ENCODE data around the gene LRRC27.

Gene LRRC27

DNA sequence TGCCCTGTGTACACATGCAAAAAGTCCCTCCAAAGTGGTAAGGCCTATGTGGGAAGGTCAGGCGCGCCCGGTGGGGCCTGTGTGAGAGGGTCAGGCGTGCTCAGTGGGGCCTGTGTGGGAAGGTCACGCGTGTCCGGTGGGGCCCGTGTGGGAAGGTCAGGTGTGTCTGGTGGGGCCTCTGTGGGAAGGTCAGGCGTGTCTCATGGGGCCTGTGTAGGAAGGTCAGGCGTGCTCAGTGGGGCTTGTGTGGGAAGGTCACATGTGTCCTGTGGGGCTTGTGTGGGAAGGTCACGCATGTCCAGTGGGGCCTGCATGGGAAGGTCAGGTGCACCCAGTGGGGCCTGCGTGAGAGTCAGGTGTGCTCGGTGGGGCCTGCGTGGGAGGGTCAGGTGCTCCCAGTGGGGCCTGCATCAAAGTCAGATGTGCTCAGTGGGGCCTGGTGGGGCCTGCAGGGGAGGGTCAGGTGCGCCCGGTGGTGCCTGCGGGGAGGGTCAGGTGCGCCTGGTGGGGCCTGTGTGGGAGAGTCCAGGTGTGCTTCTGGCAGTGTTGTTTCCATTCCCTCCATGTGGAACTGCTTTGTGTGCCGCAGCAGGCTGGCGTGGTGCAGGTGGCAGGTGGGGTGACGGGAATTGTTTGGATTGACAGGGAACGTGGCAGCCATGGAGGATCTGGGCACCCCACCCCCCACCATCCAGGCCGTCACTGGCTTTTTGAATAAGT, 15.4 kb downstream of the LRRC27 start:
- no peak overlapping the region for H3K4me3 ChIP-seq (replicated peaks; ENCODE audit: low read depth, low read length)
- DNase-seq (ENCODE audit: extremely low read depth, low read depth): no peak
- TF ChIP-seq, protein P1, sequence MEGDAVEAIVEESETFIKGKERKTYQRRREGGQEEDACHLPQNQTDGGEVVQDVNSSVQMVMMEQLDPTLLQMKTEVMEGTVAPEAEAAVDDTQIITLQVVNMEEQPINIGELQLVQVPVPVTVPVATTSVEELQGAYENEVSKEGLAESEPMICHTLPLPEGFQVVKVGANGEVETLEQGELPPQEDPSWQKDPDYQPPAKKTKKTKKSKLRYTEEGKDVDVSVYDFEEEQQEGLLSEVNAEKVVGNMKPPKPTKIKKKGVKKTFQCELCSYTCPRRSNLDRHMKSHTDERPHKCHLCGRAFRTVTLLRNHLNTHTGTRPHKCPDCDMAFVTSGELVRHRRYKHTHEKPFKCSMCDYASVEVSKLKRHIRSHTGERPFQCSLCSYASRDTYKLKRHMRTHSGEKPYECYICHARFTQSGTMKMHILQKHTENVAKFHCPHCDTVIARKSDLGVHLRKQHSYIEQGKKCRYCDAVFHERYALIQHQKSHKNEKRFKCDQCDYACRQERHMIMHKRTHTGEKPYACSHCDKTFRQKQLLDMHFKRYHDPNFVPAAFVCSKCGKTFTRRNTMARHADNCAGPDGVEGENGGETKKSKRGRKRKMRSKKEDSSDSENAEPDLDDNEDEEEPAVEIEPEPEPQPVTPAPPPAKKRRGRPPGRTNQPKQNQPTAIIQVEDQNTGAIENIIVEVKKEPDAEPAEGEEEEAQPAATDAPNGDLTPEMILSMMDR (IDR thresholded peaks at IDR 0.05; ENCODE audit: low read depth, low read length, missing control alignments): no peak

DNA sequence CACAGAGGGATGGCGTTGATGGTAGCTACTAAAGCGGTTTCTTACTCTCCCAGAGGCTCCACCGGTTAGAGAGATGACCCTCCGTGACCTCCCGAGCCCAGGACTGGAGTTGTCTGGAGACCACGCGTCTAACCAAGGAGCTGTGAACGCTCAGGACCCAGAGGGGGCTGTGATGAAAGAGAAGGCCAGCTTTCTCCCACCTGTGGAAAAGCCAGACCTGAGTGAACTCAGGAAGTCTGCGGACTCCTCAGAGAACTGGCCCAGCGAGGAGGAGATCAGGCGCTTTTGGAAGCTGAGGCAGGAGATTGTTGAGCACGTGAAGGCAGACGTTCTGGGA, 15.9 kb downstream of the LRRC27 start:
- TF ChIP-seq, protein P1 (IDR thresholded peaks at IDR 0.05; ENCODE audit: low read depth, low read length, missing control alignments): no peak
- no peak overlapping the region for H3K4me3 ChIP-seq (replicated peaks; ENCODE audit: low read depth, low read length)
- no peak for DNase-seq (ENCODE audit: extremely low read depth, low read depth)

DNA sequence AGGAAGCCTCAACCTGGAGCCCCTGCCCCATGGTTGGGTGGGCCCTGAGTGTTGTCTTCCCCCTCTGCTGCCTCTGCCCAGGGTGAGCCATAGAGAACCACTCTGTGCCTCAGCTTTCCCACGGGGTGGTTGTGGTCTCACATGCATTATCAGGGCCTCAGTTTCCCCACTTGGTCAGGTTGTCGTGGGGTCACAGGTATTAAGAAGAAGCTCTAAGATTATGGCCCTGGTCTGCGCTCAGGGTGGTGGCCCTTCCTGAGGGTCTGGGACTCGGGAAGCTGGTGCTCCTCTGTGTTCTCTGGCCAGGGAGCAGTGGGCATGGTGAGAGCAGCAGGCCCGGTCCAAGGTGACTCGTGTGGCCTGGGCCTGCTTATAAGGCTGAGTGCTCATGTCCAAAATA, 17.8 kb downstream of the LRRC27 start:
- no peak for DNase-seq (ENCODE audit: extremely low read depth, low read depth)
- TF ChIP-seq, protein P1 (IDR thresholded peaks at IDR 0.05; ENCODE audit: low read depth, low read length, missing control alignments): no peak
- H3K4me3 ChIP-seq (replicated peaks; ENCODE audit: low read depth, low read length): no peak overlapping the region

DNA sequence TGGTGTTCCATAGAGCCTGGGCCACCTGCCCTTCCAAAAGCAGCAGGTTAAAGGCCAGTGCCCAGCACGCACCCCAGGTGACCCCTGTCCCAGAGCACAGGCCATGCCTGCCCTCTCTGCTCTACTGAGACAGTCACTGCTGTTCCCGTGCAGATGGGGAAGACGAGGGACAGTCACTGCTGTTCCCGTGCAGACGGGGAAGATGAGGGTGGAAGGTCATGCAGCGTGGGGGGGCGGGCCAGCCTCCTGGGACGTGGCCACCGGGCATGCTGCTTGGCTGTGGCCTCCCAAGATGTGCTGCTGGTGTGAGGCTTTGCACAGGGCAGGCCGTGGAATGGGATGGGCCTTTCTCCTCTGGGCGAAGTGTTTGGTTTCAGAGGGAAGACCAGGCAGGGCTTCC, 18.4 kb downstream of the LRRC27 start:
- DNase-seq (ENCODE audit: extremely low read depth, low read depth): no peak
- TF ChIP-seq, protein P1 (IDR thresholded peaks at IDR 0.05; ENCODE audit: low read depth, low read length, missing control alignments): no peak
- H3K4me3 ChIP-seq (replicated peaks; ENCODE audit: low read depth, low read length): no peak overlapping the region

DNA sequence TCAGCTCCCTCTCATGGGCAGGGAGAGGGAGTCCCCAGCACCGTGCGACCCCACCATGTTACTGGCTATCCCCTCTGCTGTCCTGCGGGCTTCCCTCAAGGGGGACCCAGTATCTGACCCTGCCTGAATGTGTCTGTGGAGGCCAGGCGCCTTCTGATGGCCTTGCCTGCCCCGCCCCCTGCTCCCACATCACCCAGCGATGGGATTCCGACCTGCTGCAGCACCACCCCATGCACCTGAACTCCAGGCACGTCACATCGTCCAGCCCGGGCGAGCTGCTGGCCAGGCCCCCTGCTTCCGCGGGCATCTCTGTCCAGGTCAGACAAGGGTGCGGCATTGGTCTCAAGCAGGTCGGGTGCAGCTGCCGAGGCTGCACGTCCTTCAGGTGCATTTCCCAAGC, 19.0 kb downstream of the LRRC27 start:
- DNase-seq (ENCODE audit: extremely low read depth, low read depth): no peak
- no peak overlapping the region for H3K4me3 ChIP-seq (replicated peaks; ENCODE audit: low read depth, low read length)
- TF ChIP-seq, protein P1 (IDR thresholded peaks at IDR 0.05; ENCODE audit: low read depth, low read length, missing control alignments): no peak

DNA sequence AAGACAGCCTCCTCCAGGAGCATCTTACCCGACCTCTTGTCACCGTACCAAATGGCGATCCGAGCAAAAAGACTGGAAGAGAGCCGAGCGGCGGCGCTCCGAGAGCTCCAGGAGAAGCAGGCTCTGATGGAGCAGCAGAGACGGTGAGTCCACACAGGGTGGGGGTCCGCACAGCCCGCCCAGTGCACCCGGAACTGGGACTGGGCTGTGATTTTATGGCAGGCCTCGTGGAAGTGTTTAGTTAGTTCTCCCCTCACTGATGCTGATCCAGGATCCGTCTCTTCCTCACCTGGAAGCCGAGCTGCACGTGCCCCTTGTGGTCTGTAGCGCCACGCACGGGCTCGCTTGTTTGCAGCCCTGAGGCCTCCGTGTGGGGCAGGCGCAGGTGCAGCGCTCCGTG, 19.6 kb downstream of the LRRC27 start:
- TF ChIP-seq, protein P1 (IDR thresholded peaks at IDR 0.05; ENCODE audit: low read depth, low read length, missing control alignments): no peak
- no peak for DNase-seq (ENCODE audit: extremely low read depth, low read depth)
- no peak overlapping the region for H3K4me3 ChIP-seq (replicated peaks; ENCODE audit: low read depth, low read length)

All from HFF-Myc (cell line).